ENCODE data around the gene E2F1.
"Not testable (repeated sequence)": the region's sequence is repeated elsewhere in the genome, so short reads cannot be mapped to it uniquely, and the experiment has no call there.

Gene E2F1

GRCh38 chr20:33640287-33640686 is 45.9 kb downstream of the E2F1 start:
- no peak for DNase-seq (ENCODE audit: low spot score)

GRCh38 chr20:33636776-33637175 is 49.4 kb downstream of the E2F1 start:
- DNase-seq (ENCODE audit: low spot score), result no peak

- no peak for DNase-seq (ENCODE audit: low spot score)
Measured at GRCh38 chr20:33635341-33635740, 50.8 kb downstream of the E2F1 start.

GRCh38 chr20:33631910-33632309 is 54.3 kb downstream of the E2F1 start:
- DNase-seq (ENCODE audit: low spot score), result not testable (repeated sequence)

GRCh38 chr20:33630507-33630906 is 55.7 kb downstream of the E2F1 start:
- DNase-seq (ENCODE audit: low spot score), result no peak

GRCh38 chr20:33629979-33630378 is 56.2 kb downstream of the E2F1 start:
- DNase-seq (ENCODE audit: low spot score), result no peak

GRCh38 chr20:33629533-33629932 is 56.7 kb downstream of the E2F1 start:
- DNase-seq (ENCODE audit: low spot score), result no peak

GRCh38 chr20:33627577-33628216 is 58.5 kb downstream of the E2F1 start:
- no peak for DNase-seq (ENCODE audit: low spot score)

GRCh38 chr20:33626190-33626589 is 60.0 kb downstream of the E2F1 start:
- no peak for DNase-seq (ENCODE audit: low spot score)
